GM18873 (cell line): ENCODE data around the gene PKNOX2.

ENCODE experiments used
- ATAC-seq: cut with Tn5 transposase; IDR thresholded peaks from one replicate; pipeline ENCODE4 v1.9.1; 2021; ENCODE audit warnings: mild to moderate bottlenecking, moderate library complexity, moderate number of reproducible peaks; ENCODE audit not compliant: unreplicated experiment, low FRiP score

The PKNOX2 gene

GRCh38 chr11:125348141-125348651 is 183.6 kb downstream of the PKNOX2 start:
- ATAC-seq: no peak

GRCh38 chr11:125348674-125349309 is 184.2 kb downstream of the PKNOX2 start:
- no peak for ATAC-seq

- no peak for ATAC-seq
Observed at GRCh38 chr11:125350206-125351032, 185.9 kb downstream of the PKNOX2 start.

DNA sequence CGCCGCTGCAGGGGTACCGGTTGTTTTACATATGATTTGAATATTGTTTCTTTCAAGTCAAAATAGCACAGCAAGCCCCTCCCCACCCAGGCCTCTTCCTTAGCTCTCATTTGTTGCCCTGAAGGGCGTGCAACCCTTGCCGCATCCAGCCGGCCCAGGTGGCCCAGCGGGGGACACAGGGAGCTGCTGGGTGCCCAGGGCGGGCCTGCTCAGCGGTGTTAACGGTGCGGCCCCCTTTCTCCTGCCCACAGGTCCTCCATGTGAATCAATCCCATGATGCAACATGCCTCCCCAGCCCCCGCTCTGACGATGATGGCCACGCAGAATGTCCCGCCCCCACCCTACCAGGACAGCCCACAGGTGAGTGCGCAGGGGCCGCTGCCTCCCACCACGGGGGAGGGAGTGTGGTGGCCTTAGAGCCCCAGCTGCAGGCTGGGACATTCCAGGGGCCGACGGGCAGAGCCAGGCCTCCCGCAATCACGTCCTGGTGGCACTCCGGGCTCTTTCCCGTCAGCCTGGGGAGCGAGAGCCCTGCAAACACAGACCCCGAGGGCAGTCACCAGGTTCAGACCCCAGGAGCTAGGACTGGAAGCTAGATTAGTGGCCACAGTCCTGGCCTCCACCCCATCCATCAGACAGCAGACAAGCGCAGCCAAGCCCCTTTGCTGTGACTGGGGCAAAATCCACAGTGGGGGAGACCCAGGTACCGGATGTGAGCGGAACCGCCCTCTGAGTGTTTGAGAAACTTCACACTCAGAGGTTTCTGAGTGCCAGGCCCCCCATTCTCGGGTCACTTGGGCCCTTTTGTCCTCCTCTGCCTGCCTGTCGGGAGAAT is 186.7 kb downstream of the PKNOX2 start:
- no peak for ATAC-seq

GRCh38 chr11:125351868-125352250 is 187.3 kb downstream of the PKNOX2 start:
- ATAC-seq: no peak

DNA sequence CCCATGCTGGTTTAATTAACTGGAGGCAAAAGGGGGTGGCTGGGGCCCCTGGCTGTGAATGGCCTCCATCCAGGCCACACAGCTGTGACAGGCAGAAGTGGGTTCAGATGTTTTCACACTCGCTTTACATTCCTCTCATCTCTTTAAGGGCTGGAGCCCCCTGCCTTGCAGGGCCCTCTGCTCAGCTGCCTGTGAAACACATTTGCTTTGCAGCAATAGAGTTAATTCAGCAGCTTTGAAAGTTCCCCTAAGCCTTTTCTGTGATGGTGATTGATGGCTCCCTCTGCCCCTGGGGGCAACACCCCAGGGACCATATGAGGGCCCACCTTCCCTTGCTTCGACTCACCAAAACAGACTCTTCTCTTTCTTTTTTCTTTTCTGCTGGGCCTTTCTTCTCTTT is 192.2 kb downstream of the PKNOX2 start:
- ATAC-seq: no peak

DNA sequence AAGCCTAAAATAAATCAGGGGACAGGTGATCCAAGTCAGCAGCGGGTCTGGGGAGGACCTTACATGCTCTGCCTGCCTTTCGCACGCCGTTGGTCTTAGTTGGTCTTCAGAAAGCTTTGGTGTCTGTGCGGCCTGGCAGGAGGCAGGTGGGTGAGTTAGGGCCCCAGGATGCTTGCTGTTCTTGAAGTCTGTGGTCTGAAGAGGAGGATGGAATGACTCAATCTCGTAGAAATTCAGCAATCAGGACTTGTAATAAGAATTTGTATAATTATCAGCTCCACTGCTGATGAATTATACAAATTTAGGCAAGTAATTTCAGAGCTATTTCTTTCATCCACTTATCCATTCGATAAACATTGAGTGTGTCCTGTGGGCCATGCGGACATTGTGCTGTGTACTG is 193.0 kb downstream of the PKNOX2 start:
- no peak for ATAC-seq

GRCh38 chr11:125358254-125358840 is 193.8 kb downstream of the PKNOX2 start:
- ATAC-seq: no peak

DNA sequence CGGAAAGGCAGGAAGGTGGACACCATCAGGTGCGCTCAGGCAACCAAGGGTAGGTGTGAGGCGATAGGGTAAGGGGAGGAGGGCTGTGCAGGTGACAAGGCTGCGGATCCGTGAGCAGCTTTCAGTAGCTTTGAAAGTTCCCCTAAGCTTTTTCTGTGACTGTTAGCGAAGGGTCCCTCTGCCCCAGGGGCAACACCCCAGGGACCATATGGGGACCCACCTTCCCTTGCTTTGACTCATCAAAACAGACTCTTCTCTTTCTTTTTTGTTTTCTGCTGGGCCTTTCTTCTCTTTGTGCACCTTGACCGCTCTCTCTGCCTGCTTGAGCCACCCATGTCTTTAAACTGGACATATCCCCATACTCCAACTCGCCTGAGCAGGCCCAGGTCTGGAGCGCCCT is 194.6 kb downstream of the PKNOX2 start:
- no peak for ATAC-seq

DNA sequence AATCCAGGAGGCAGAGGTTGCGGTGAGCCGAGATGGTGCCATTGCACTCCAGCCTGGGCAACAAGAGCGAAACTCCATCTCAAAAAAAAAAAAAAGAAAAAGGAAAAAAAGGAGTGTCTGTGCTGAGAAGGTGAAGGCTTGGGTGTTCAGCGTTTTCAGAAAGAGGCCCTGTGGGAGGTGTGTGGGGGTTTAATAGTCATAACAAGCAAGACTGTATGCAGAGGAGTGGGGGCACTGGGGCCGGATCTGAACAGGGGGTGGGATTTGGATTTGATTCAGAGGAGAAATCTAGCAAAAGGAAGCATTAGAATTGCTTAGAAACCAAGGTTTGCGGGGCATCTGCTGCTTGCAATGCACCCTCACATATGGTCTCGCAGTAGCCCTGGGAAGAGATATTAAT is 195.5 kb downstream of the PKNOX2 start:
- no peak for ATAC-seq

- no peak for ATAC-seq
Observed at GRCh38 chr11:125364121-125364826, 199.7 kb downstream of the PKNOX2 start.

DNA sequence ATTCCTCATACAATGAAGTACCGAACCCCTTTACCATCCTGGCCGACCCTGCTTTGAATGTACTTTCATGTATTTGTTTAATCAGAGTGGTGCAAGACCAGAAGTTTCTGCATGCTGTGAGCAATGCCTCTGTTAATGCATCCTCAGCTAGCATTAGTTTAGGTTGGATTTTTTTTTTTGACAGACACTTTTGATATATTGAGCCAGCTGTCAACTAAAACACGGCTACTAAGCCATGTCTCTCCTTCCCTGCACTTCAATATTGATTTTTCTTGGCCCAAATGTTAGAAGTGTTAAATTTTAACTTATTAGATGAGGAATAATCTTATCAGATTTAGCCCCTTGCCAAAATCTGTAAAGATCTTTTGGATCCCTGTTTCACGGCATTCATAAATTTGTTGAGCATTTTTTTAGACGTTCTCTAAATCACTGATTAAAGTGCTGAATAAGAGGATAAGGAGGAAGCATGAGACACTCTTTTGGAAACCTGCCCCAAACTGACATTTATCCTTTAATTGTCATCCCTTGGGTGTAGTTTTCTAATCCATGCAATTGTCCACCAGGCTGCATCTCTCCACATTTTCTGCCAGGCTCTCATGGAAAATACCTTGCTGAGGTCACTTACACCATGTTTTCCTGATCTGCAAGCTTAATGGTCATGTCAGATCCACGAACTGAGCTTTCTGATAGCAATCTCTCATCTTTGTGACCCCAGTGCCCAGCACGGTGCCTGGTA is 200.8 kb downstream of the PKNOX2 start:
- ATAC-seq: no peak

- no peak for ATAC-seq
Observed at GRCh38 chr11:125367710-125368109, 203.2 kb downstream of the PKNOX2 start.

GRCh38 chr11:125368757-125369156 is 204.2 kb downstream of the PKNOX2 start:
- ATAC-seq: no peak

GRCh38 chr11:125369808-125370207 is 205.3 kb downstream of the PKNOX2 start:
- ATAC-seq: no peak

- ATAC-seq: no peak
Observed at GRCh38 chr11:125370561-125371389, 206.2 kb downstream of the PKNOX2 start.

- no peak for ATAC-seq
Observed at GRCh38 chr11:125371431-125371935, 206.9 kb downstream of the PKNOX2 start.

- no peak for ATAC-seq
Observed at GRCh38 chr11:125372088-125372487, 207.5 kb downstream of the PKNOX2 start.
